GM21381 (cell line): Measurements from ENCODE around the gene NCS1.

Experiments
- ATAC-seq: cut with Tn5 transposase; IDR thresholded peaks from one replicate; pipeline ENCODE4 v1.9.1; 2021; ENCODE audit warnings: mild to moderate bottlenecking, moderate library complexity; ENCODE audit not compliant: unreplicated experiment

Gene NCS1

DNA sequence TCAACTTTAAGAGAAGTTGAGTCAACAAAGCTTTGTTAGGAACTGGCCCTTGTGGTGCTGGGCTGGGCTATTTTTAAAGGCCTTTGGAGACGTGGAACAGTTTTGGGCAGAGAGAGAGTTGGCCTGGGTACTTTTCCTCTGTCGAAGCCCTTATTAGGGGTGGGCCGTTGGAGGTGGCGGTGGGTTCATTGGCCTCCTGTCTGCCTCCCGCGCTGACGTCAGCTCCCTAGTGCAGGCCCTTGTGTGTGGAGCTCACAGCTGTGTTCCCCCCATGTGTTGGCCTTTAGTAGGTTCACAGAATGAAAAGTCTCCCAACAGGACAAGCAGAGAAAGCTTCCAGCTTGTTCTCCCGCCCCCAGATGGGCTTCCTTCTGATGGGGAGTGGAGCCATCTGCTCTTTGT, 2.7 kb downstream of the NCS1 start:
- no peak for ATAC-seq

DNA sequence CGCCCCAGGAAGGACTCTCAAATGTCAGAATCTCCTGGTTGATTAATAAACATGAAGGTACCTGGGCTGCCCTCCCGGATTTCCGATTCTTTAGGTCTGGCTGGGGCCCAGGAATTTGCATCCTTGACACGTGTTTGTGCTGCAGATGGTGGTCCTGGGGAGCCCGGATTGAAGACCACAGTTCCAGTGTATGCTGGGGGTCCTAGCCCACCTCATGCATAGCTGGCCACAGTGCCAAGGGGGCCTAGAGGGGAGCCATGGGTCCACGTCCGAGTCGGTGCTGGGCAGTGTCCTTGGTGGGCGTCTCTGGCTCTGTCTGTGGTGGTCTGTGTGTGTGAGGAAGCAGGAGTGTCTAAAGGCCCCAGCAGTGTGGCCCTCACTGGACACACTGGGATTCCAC, 3.2 kb downstream of the NCS1 start:
- no peak for ATAC-seq

DNA sequence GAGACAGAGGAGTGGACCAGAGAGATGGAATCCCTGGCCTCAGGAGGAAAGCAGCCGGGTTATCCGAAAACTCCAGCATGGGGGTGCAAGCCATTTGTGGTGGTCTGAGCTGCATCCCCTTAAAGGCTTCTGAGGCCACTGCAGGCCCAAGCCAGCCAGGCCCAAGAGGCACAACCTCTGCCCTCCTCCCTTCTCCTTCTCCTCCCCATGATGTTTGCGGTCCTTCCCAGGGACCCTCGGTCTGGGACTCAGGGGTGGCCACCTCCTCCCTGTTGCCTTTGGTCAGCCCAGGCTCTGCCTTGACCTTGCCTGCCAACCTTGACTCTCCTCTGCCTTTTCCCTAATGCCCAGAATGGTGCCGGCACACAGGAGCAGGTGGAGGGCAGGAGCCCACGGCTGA, 4.6 kb downstream of the NCS1 start:
- no peak for ATAC-seq

DNA sequence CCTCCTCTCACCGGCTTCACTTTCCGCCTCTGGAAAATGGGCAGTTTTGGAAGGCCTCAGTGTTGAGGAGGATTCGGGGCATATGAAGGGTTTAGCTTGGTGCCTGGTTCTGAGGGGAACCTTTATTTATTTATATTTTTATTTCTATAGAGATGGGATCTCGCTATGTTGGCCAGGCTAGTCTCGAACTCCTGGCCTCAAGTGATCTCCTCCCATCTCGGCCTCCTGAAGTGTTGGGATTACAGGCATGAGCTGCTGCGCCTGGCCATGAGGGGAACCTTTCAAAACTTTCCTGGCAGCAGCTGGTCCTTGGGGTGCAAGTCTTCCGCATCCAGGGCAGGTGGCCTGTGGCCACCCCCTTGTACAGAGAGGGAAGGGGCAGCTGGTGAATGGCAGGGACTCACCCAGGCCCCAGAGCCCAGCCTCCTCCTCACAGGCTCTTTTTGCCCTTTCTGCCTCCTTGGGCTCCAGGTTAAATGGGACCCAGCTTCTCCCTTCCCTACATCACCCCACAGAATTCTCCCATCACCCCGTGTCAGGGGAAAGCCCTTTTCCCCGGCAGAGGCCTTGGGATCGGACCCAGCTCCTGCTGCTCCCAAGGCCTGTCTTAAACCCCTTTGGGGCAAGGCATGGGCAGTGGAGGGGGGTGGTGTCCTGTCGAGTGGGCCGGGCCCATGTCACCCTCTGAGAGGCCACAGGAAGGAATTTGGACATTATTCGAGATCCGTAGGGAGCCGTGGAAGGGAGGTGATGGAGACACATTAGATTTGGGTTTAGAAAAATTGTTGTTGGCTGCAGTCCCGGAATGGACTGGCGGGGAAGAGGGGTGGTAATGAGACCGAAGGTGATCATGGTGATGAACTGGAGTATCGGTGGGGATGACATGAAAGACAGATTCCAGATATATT, 5.9 kb downstream of the NCS1 start:
- no peak for ATAC-seq

DNA sequence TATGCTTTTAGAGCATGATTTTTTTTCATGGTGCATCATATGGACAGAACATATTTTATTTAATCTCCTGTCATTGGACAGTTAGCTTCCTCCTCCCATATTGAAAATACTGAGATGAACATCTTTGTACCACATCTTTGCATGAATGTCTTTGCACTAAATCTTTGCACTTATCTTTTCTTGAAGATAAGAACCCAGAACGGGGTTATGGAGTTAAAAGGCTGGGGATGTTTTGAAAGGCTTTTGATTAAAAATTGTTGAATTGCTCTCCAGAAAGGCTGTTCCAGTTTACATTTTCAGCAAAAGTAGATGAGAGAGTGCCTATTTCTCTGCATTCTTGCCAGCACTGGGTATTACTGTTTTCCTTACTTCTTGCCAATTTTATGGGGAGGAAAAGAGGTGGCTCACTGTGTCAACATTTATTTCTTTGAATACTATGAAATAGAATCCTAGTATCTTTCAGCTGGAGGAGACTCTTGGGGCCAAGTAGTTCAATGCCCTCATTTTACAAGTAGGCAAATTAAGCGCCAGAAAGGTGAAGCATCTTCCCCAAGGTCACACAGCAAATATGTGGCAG, 7.2 kb downstream of the NCS1 start:
- no peak for ATAC-seq

DNA sequence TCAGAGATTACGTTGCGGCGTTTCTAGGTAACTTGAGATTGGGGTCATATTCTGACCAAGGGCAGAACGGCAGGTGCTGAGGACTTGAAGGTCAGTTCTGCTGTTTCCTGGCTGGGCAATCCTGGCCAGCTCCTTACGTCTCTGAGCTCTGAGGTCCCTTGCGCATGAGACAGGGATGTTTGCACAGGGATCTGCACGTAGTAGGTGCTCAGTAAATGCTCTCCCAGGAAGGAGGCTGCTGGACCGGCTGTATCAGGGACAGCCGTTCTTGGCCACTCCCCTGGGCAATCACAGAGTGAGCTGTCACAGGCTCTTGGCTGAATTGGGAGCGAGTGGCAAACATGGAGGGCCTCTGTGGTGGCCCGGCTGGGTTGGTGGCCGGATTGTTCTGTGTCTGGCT, 8.3 kb downstream of the NCS1 start:
- no peak for ATAC-seq

DNA sequence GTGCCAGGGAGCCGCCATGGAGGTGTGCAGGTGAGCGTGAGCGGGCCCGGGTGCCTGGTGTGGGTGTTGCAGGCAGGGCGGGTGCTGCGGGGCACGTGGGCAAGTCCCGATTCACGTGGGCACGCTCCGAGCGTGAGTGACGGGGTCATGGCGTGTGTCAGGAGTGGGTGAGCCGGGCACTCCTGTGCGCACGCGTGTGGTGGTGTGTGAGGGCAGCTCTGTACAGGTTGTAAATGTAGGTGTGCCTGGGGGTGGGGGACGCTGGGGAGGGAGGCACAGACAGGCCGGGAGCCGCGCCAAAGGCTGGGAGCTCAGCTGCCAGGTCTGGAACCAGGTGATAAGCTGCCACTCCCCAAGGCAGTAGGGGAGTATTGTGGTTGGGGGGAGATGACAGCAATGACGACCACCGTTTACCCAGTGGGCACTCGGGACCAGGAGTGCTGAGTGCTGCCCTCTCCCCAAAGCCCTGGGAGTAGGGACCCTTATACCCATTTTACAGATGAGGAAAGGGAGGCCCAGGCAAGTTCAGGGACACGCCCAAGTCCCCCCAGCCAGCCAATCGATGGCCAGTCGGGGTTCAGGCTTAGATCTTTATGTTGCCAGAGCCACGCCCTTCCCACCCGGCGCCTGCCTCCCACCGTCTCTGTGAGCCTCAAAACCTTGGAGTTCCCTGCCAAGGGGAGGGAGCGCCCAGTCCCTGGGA, 9.6 kb downstream of the NCS1 start:
- ATAC-seq: no peak

DNA sequence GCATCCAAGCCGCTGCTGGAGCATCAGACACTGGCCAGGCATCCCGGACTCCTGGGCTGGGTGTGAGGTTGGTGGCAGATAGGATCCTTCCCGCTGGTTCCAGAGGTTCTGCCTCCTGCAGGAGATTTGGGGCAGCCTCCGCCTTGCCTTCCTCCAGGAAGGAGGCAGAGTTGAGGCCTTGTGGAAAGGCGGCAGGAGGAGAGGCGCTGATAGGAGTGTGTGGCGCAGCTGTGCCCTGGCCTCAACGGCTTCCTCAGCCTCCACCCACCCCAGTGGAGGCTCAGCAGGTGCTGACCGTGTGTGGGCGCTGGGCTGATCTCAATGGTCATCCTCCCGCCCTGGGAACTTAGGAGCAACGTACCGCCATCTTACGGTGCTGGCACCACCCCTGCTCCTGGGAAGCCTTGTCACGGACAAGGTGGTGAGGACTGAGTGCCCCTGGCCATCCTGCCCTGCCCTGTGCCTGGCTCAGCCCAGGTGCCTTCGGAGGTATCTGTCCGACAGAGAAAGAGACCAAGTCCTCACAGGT, 10.2 kb downstream of the NCS1 start:
- no peak for ATAC-seq

DNA sequence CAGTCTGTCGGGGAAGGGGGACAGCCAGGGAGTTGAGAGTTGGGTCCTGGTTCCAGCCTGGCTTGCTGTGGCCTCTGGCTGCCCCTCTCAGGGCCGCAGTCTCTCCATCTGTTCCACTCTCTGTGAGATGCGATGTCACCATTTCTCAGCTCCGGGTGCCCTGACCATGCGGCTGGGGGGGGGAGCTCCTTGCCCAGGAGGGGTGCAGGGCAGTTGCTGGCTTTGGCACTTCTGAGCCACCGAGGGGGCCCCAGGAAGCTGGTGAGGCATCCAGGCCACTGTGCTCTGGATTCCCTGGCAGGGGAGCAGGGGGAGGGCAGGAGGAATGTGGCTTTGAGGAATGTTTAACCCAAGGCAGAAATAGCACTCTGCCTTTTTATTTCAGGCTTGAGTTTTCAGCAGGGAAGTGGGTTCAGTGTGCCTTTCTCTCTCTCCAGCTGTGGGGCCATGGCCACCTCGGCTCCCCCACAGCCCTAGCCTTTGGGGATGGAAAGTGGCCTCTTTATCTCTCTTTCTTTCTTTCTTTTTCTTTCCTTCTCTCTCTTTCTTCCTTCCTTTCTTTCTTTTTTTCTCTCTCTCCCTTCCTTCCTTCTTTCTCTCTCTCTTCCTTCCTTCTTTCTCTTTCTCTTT, 11.0 kb downstream of the NCS1 start:
- ATAC-seq: no peak

DNA sequence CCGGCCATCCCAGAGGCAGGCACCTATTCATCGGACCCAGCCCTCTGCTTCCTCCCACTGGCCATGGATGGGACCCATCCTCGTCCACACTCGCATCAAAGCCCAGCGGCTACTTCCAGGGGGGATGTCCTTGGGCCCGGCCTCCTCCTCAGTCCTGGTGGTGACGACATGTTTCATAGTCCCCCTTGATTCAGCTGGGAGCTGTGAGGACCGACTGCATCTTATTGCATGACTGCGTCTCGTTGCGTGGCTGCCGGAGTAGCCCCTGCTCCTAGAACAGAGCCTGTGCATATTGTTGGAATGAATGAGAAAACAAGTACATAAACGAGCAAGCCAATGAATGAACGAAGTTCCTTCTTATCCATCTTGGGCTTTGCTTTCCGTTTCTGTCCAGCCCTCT, 12.8 kb downstream of the NCS1 start:
- no peak for ATAC-seq

DNA sequence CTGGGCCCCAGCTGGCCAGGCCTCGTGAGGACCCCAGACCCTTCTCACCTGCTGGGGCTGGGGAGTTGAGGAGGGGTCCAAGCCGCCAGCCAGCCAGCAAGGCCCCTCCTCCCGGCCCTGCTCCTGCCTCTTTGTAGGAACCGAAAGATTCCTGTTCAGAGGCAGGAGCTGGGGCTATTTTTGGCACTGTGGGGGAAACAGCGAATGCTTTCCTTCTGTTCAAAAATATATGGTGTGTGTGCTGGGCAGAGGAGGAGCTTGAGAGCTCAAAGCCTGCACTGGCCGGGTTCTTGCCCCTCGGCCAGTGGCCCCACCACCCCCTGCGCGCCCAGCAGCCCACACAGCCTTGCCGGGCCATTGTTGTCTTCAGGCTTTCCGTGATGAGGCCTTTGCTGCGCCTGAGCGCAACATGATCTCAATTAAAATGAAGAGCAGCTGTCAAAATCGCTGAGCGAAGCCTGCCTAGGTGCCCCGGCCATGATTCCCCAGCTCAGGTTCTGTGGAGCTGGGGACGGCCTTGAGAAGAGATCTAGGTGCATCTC, 13.4 kb downstream of the NCS1 start:
- no peak for ATAC-seq

DNA sequence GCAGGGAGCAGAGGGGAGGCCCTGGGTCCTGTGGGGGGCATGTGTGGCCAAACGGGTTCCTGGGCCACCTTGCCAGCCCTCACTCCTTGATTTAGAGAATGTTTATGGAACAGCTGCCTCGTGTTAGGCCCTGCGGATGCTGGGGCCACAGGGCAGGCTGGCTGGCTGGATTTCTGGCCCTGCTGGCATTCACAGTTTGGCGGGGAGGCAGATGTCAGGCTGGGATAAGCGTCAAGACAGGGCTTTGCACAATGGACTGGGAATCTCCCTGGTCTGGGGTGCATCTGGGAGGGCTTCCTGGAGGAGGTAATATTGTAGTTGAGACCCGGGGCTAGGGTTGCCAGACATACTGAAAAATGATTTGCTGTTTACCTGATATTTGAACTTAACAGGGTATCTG, 13.8 kb downstream of the NCS1 start:
- ATAC-seq: no peak

DNA sequence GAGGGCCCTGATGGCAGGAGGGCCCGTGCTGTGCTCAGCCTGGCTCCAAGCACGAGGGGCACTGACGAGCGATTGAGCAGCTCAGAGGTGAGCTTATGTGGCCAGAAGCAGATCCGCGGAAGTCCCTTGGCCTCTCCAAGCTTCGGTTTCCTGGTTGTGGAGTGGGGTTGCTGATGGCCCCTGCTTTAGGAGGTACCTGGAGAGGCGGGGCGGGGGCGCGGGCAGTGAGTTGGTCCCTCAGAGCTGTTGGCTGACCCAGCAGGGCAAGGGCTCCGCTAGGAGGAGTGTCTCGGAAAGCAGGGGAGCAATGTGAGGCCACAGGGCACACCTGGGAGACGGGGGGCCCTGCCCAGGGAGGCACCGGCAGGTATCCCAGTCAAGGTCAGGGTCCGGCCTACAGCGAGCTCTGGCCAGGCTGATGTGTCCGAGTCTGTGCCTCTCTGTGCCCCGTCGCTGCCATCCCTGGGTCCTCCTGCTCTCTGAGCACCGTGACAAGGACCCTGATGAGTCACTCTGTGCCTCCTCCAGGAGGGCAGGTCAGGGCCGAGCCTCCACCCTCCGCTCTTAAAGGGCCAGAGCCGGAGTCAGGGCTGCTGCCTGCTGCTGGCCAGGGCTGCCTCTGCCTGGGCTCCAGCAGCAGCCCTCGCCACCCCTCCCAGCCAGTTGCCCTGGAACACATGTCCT, 14.8 kb downstream of the NCS1 start:
- ATAC-seq: no peak

DNA sequence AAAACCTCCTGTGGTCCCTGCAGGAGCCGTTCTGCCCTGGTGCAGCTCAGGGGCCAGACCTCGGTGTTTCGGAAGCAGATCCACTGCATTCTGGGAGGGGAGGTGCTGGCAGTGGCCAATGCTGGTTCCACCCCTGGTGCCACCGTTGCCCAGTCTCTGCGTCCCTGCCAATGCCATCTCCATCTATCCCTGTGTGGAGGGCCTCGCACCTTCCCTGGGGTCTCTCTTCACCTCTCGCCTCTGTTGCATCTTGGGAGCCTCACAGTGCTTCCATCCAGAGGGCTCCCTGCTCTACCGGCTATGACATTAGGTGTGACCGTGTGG, 15.3 kb downstream of the NCS1 start:
- no peak for ATAC-seq

DNA sequence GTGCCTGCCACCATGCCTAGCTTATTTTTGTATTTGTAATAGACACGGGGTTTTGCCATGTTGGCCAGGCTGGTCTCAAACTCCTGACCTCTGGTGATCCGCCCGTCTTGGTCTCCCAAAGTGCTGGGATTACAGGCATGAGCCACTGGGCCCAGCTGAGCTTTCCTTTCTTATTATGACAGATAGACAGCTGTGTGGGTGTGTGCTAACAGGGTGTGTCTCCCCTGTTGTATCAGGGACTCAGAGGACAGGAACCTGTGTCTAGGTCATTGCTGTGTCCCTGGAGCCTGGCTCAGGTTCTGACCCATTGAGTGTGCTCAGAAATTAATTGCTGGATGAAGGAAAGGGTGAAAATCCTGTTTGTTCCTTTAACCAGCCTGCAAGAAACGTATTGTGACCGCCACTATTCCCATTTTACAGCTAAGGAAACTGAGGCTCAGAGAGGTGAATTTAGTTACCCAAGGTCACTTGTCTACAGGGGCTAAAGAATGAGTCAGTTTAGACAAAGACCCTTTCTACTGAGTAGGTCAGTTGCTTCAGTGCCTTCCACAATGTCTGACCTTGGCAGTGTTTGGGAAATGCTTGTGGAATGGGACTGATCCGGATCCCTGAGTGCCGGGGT, 16.8 kb downstream of the NCS1 start:
- ATAC-seq: no peak

DNA sequence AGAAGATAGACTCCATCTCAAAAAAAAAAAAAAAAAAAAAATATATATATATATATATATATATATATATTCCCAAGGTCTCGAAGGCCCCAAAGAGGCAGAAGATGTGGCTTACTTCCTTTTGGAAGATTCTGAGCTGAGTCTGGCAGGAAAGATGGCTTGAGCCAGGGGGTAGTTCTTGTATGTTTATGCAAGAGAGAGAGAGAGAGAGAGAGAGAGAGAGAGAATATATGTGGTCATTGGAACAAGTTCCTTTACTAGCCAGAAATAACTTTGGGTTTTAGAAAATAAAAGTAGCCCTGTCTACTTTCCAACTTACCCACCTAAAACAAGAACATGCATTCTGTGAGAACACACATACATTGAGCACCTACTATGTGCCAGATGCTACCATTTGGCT, 17.6 kb downstream of the NCS1 start:
- ATAC-seq: no peak

DNA sequence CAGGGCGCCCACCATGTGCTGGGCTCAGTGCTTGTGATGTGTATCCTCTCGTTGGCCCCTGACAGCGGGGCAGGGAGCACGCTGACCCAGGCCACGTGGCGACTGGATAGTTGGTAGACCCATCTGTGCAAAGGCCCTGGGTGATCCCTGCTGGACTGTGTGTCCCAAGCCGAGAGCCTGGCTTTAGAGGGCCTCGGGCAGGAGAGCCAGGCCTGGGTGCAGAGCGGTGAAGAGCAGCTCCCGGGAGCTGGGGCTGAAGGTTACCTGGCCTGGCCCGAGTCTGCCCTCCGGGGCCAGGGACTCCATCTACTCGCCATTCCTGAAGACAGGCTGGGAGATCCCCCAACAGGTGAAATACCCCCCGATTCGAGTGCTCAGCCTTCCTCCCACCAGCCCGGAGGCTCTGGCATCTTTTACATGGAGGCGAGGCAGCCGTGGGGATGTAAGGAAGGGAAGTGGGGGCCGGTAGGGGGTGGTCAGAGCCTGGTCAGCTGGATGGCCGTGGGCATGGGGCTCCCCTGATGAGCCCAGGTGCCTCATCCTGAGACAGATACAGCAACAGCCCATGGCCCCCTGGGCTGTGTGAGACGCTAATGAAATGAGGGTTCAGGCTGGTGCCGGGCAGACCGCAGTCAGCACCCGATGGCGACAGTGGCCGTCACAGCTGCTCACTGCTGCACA, 19.0 kb downstream of the NCS1 start:
- no peak for ATAC-seq

DNA sequence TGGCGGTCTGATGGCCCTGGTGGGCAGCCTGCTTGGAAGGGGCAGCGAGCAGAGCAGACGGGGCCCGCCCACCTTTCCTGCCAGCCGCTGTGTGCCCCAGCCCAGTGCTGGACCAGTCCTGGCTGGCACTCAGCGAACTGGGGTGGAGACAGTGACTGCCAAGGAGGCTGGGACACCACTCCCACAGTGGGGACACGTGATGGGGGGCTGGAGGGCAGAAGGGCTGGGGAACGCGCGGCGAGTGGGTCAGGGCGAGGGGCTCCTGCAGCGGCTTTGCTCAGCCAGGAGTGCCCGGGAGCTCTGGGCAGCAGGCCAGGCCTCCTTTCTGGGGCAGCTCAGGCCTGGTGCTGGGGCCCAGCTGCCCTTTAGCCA, 19.5 kb downstream of the NCS1 start:
- ATAC-seq: no peak

DNA sequence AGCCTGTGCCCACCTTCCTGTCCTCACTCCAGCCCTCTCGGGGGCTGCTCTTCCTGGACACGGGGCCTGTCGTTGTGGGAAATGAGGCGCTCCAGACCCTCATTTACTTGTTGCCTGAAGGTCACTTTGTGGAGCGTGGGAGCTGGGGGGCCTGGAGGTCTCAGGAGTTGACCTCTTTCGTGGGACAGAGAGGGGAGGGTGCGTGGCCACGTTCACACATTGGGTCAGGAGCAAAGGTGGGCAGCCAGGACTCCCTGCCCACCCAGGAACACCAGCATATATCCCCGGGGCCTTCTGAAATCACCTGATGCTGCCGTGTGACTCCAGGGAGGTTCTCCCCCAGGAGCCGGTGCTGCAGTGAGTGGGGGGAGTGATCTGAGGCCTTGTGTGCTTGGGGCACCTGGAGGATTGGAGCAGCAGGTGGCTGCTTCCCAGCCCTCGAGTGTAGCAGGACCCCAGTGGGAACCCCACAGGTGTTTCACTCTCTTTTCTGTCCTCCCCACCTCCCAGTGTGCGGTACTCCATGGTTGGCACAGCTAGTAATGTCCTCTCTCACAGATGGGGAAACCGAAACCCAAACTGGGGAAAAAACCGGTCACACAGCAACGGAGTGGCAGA, 20.3 kb downstream of the NCS1 start:
- no peak for ATAC-seq
